HG02763 (cell line): Measurements from ENCODE around the gene GAB2.

Experiments
- ATAC-seq: cut with Tn5 transposase; IDR thresholded peaks from one replicate; pipeline ENCODE4 v1.9.1; 2021; ENCODE audit warnings: mild to moderate bottlenecking, moderate library complexity; ENCODE audit not compliant: unreplicated experiment

GAB2 gene

GRCh38 chr11:78347956-78348355 lies 69.7 kb downstream of the GAB2 start:
- ATAC-seq, result no peak

- no peak for ATAC-seq
Measured at GRCh38 chr11:78346799-78347198, 70.8 kb downstream of the GAB2 start.

DNA sequence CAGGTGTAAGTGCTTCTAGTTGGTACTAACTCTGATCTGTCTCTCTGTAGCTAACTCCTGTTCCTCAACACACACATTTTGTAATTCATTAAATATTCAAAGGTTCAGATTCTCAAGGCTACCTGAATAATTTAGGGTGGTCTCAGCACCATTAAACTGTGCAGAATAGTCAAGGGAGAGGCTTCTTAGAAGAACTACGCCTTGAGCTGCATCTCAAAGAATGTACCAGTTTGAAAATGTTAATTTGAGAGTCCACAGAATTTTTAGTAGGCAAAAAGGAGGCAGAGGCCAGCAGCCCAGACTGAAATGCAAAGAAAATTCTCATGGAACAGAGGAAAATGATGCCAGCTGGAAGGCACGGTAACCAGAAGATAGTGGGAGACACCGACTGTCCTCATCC lies 72.2 kb downstream of the GAB2 start:
- no peak for ATAC-seq

GRCh38 chr11:78344676-78345075 lies 72.9 kb downstream of the GAB2 start:
- ATAC-seq, result no peak

DNA sequence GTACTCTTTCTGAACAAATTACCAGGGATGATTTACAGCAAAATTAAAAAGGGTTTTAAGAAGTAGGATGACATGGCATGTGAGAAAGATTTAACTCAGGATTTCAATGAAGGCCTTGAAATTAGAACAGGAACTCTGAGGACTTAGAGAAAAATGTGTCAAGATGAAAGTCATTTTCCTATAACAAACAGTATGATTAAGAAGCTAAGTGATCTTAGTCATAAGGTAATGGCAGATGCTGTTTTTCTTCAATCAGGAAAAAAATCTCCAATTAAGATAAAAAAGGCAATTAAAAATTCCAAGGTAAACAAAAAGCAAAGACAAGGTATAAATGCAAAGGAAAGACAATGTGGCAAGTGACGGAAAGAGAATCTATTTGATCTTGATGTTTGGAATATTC lies 73.5 kb downstream of the GAB2 start:
- no peak for ATAC-seq

DNA sequence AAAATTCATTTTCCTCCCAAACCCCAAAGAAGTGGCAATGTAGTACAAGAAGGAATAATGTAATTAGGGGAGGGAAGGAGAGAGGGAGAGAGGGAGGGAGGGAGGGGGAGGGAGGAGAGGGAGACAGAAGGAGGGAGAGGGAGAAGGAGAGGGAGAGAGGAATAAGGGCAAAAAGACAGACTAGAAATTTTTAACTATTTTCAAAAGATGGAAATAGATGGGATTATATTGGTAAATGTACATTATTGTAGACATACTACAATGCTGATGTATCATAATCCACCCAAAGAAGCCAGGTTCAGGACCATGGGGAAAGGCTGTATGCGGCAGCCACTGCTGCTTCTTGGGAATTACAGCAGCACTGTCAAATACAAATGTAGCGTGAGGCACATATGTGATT lies 74.3 kb downstream of the GAB2 start:
- ATAC-seq, result no peak

DNA sequence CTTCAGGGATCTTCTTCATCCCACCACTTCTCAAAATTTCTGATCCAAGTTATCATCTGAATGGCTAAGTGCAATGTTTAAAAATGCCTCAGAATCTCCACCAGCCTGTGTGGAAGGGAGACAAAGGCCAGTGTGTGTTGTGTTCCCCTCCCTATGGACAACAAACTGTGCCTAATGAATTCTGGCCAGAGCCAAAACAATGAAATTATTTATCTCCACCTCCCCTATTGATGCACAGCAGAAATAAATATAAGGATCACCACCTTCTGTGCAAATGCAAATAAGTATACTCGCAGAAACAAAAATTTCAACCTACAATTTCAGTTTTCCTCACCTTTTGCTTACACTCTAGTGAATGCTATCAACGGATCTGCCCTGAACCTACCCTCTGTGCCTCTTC lies 75.8 kb downstream of the GAB2 start:
- ATAC-seq, result no peak

DNA sequence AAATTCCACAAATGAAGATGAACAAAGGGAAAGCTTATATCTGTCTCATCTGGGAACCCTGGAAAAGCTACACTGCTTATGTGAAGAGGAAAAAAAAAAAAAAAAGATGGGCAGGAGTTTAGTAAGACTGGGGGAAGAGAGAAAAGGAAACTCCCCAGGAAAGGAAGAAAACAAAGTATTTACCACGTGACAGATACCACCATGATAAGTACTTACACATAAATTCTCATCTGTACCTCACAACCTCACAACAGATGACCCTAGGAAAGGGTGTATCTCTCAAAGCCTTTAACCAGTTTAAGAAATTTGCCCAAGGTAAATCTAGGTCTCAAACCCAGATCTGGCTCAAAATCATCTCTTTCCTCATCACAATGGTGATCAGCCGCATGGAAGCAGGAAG lies 77.1 kb downstream of the GAB2 start:
- no peak for ATAC-seq

- no peak for ATAC-seq
Measured at GRCh38 chr11:78339945-78340344, 77.7 kb downstream of the GAB2 start.

DNA sequence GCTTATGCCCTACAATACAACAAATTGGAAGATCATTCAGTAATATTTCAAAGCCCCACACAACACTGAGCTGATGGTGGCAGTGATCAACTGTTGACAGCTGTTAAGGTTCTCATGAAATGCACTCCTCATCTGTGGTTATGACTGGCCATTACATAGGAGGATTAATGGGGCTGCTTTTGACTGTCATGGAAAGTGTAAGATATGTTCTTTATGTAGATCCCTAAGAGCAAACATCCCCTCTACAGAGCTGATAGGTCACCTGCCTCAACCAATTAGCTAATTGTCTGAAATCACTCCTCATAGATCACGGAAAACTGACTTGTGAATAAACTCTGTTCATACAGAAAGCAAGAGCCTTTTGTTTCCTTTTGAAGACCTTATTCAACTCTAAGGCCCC lies 78.1 kb downstream of the GAB2 start:
- no peak for ATAC-seq

GRCh38 chr11:78338702-78339101 lies 78.9 kb downstream of the GAB2 start:
- no peak for ATAC-seq

DNA sequence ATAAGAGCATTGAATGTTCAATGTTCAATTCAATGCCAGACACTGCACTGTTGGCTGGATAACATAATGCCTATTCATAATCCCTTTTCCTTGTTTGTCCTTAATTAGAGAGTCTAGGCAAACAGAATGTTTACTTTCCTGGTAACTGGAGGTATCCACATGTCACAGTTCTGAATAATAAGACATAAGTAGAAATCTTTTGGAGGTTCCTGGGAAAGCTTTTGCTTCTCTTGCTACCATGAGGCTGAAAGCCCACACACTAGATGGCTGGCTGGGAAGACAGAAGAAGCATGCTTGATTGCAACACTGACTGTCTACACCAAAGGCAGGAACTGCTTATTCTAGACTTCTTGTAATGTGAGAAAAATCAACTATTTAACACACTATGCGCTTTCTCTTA lies 79.5 kb downstream of the GAB2 start:
- ATAC-seq, result no peak

- ATAC-seq, result no peak
Measured at GRCh38 chr11:78337554-78337924, 80.1 kb downstream of the GAB2 start.

- no peak for ATAC-seq
Measured at GRCh38 chr11:78336877-78337553, 80.6 kb downstream of the GAB2 start.

DNA sequence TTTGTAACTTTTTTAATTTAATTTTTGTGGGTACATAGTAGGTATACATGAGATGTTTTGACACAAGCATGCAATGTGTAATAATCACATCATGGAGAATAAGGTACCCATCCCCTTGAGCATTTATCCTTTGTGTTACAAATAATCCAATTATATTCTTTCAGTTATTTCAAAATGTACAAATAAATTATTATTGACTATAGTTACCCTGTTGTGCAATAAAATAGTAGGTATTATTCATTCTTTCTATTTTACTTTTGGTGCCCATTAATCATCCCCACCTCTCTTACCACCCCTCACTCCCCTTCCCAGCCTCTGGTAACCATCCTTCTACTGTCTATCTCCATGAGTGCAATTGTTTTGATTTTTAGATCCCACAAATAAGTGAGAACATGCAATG lies 83.5 kb downstream of the GAB2 start:
- no peak for ATAC-seq

- no peak for ATAC-seq
Measured at GRCh38 chr11:78332872-78333271, 84.7 kb downstream of the GAB2 start.

DNA sequence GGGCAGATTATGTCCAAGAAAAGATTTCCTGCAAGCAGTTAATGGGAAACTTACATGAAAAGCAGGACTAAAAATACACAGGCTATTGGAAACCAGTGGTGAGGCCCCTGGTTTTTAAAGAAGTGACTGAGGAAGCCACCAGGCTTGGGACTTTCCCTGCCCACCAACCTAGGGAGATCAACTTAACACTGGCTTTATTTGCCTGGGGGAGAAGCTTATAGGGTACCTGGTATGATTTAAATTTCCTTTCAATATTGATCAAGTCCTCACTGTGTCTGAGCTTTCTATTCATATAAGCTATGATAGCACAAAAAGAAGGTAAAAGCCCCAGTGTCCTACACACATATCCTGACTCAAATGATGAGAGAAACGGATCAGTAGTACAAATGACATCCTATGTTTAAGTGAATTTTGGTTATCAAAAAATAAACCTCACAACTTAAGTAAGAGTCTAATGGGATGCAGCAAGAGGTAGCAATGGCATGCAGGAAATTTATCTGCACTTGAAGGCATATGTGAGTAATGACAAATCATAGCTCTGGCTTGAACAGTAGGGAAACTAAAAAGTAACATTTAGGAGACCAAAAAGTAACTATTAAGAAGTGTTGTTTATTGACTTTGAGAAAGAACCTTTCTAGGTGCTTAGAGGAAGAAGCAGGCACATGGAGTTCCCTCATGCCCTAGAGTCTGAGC lies 85.3 kb downstream of the GAB2 start:
- ATAC-seq, result no peak

- ATAC-seq, result no peak
Measured at GRCh38 chr11:78331711-78332110, 85.9 kb downstream of the GAB2 start.

- no peak for ATAC-seq
Measured at GRCh38 chr11:78330361-78330760, 87.3 kb downstream of the GAB2 start.

- no peak for ATAC-seq
Measured at GRCh38 chr11:78327945-78328344, 89.7 kb downstream of the GAB2 start.

- ATAC-seq, result no peak
Measured at GRCh38 chr11:78325274-78325781, 92.3 kb downstream of the GAB2 start.

DNA sequence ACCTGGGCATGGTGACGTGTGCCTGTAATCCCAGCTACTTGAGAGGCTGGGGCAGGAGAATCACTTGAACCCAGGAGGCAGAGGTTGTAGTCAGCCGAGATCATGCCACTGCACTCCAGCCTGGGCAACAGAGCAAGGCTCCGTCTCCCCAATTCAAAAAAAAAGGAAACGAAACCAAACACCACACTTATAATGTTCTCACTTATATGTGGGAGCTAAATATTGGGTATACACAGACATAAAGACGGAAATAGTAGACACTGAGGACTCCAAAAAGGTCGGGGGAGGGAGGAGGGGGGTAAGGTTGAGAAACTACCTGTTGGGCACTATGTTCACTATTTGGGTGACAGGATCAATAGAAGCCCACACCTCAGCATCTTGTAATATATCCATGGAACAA lies 94.3 kb downstream of the GAB2 start:
- ATAC-seq, result no peak
